GM19467 (cell line): Measurements from ENCODE around the gene CMPK2.
A peak's percentile ranks its signal among the peaks of the same experiment; 100 is the strongest.
"Not testable (repeated sequence)": the region's sequence is repeated elsewhere in the genome, so short reads cannot be mapped to it uniquely, and the experiment has no call there.

ENCODE experiments used
- ATAC-seq: cut with Tn5 transposase; IDR thresholded peaks from one replicate; pipeline ENCODE4 v1.9.1; 2021; ENCODE audit warnings: mild to moderate bottlenecking, moderate library complexity; ENCODE audit not compliant: unreplicated experiment

The CMPK2 gene

DNA sequence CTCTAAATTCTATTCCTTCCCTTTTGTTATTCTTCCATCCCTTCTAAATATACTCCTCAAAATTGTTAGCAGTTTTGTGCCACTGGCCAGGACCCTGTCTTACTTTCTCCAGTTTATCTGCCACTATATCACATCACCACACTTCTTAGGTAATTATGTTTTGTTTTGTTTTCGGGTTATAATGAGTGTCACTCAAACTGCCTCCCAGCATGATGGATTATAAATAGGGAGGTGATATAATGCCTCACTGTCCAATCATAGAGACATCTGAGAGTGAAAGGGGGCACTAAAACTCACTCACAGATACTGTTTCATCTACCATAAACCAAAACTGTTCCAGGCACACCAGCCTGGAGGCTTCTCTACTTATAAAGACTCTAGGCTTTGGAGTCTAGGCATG lies 15.3 kb upstream of the CMPK2 start:
- ATAC-seq, result no peak

GRCh38 chr2:6880200-6880733 lies 14.6 kb upstream of the CMPK2 start:
- no peak for ATAC-seq

GRCh38 chr2:6879011-6879410 lies 13.3 kb upstream of the CMPK2 start:
- ATAC-seq, result no peak

- ATAC-seq, result no peak
Observed at GRCh38 chr2:6878549-6878948, 12.8 kb upstream of the CMPK2 start.

DNA sequence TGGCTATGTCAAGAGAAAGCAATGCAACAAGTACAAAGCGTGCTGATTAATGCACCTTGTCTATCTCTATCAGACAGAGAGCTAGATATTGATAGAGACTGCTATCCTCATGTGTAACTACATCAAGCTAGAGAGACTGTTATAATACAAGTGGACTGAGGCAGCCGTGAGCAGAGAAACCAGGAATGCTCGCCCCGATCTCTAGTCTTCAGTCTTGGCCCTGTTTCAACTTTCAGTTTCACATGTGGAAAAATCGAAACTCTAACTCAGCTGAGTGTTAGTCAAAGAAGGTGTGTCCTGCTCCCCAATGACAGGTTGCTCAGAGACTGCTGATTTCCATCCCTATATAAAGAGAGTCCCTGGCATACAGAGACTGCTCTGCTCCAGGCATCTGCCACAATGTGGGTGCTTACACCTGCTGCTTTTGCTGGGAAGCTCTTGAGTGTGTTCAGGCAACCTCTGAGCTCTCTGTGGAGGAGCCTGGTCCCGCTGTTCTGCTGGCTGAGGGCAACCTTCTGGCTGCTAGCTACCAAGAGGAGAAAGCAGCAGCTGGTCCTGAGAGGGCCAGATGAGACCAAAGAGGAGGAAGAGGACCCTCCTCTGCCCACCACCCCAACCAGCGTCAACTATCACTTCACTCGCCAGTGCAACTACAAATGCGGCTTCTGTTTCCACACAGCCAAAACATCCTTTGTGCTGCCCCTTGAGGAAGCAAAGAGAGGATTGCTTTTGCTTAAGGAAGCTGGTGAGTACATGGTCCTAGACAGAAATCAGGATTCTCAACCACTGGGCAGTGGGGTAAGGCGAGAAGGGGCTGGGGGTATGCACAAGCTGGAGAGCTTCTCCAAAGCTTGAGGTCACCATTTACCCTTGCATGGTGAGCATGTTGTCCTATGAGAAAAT lies 11.9 kb upstream of the CMPK2 start, which contains the start of gene RSAD2:
Gene RSAD2, plus strand, starts transcription at position 376 of the 903 bp plus-strand sequence. Its CDS starts 24 bp downstream, at position 400.
- peak; percentile 86 for ATAC-seq

GRCh38 chr2:6876309-6876708 lies 10.6 kb upstream of the CMPK2 start:
- ATAC-seq, result no peak

GRCh38 chr2:6874032-6874431 lies 8.3 kb upstream of the CMPK2 start:
- ATAC-seq, result no peak

DNA sequence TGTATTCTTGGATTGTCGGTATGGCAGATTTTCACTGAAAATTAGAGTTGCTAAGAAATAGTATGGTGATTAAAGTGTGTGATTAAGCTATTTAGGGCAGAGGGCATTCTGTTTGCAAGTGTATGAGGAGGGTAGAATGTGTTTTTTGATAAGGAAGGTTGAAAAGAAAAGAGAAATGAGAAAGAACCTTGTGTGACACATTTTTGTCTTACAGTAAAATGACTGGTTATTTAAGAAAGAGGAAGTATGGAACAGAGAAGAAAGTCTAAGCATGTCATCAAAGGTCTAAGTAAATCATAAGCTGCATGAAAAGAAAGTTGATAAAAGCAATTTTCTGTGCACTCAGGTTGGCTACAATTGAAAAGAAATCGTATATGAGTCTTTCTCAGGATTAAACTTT lies 6.7 kb upstream of the CMPK2 start:
- ATAC-seq, result no peak

DNA sequence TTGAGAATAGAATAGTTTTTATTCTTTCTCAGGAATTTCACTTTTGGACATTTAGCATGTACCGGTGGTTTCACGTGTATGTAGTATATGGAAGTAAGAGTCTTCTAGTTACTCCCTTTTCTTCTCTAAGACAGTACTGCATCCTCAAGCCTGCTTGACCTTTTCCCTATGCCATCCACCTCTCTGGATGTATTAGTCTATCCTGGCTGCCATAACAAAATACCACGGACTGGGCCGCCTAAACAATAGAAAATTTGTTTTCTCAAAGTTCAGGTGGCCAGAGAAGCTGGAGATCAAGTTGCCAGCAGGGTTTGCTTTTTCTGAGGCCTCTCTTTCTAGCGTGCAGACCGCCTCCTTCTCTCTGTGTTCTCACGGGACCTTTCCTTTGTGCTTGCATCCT lies 1.3 kb upstream of the CMPK2 start:
- ATAC-seq, result no peak

- peak; percentile 40 for ATAC-seq
Observed at GRCh38 chr2:6866275-6866671, 566 bp upstream of the CMPK2 start.

DNA sequence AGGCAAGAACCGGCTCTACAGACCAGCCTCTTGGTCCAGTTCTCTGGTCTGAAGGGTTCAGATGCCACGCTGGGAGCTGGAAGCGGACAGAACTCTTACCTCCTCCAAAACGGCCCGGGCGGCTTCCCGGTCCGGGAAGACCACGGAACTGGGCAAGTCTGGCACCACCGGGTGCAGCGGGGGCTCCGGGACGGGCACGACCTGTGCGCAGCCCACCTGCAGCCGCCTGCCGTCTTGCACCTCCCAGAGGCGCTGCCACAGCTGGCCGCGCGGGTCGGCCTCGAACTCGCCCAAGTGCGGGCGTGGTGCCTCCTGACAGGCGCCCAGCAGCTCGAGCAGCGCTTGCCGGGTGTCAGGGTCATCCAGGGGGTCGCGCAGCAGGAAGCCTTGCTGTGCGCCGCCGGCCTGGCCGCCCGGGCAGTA lies 773 bp downstream of the CMPK2 start:
- peak; percentile 28 for ATAC-seq

DNA sequence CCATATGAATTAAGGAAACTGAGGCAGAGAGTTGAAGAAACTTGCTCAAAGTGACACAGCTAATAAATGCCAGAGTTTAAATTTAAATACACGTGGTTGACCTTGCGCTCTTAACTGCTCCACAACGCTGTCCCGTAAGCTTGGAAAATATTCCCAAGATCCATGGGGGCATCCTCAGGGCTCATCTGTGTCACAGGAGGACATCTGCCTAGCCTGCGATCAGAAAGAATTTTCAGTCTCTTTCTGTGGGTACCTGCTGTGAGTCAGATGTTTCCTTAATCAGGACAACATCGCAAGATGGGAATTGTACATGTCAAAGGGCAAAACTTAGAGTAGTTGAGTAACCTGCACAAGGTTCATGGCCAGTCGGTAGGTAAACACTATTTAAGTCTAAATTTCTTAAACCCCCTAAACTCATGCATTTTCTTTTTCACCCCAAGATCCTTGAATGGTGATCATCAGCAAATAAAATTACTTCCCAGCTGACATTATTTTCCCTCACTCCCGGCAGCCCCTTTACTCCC lies 1.4 kb downstream of the CMPK2 start:
- no peak for ATAC-seq

- ATAC-seq, result no peak
Observed at GRCh38 chr2:6863792-6864191, 1.9 kb downstream of the CMPK2 start.

DNA sequence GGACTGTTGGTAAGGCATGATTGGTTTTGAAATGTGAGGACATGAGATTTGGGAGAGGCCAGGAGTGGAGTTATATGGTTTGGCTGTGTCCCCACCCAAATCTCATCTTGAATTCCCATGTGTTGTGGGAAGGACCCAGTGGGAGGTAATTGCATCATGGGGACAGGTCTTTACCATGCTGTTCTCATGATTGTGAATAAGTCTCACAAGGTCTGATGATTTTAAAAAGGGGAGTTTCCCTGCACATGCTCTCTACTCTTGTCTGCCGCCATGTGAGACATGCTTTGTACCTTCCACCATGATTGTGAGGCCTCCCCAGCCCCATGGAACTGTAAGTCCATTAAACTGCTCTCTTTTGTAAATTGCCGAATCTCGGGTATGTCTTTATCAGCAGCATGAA lies 5.4 kb downstream of the CMPK2 start:
- no peak for ATAC-seq

DNA sequence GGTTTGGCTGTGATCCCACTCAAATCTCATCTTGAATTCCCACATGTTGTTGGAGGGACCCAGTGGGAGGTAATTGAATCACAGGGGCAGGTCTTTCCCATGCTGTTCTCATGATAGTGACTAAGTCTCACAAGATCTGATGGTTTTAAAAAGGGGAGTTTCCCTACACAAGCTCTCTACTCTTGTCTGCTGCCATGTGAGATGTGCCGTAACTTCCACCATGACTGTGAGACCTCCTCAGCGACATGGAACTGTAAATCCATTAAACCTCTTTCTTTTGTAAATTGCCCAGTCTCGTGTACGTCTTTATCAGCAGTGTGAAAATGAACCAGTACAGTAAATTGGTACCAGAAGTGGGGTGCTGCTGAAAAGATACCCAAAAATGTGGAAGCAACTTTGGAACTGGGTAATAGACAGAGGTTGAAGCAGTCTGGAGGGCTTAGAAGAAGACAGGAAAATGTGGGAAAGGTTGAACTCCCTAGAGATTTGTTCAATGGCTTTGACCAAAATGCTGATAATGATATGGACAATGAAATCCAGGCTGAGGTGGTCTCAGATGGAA lies 7.2 kb downstream of the CMPK2 start:
- not testable (repeated sequence) for ATAC-seq

- ATAC-seq, result no peak
Observed at GRCh38 chr2:6856548-6856920, 9.2 kb downstream of the CMPK2 start.

DNA sequence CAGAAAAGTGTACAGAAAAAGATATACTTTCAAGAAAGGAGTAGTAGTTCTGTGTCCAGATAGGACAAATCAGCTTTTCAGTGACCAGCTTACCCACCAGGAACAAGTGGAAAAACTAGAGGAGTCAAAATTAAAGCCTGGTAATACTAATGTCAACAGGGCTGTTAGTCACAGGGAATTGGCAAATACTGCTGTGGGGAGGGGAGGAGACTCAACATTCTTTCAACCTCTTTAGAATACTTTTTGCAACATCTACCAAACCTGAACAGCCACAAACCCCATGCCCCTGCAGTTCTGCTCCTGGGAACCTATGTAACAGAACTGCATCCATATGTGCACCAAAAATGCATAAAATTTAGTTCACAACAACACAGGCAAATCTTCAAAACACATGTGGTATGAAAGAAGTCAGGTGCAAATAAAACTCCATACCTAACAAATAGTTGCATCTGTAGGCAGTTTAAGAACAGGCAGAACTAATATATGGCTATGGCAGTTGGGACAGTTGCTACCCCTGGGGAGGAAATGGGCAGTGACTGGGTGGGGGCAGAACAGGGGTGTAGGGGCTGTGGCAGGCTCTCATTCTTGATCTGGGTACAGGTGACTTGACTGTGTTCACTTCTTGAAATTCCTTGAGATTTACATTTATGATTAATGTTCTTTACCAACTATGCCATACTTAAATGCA lies 9.7 kb downstream of the CMPK2 start:
- no peak for ATAC-seq

GRCh38 chr2:6854416-6854815 lies 11.3 kb downstream of the CMPK2 start:
- ATAC-seq, result no peak

DNA sequence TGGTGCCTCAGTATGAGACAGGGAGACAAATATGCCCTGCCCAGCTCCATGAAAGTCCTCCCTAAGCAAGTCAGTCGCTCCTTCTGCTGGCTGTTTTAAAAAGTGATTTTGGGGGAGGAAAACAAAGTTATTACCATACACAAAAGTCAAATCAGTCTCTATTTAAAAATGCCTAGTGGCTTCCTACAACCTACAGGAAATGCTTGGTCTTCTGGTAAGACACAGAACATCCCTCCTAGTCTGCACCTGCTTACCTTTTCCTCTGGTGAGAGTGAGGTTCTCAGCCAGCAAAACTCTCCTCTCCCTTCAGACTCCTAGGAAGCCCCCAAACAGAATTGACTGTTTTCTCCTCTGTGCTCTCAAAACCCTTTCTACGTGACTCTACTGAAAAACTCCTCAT lies 13.5 kb downstream of the CMPK2 start:
- no peak for ATAC-seq

- no peak for ATAC-seq
Observed at GRCh38 chr2:6846967-6847681, 18.6 kb downstream of the CMPK2 start.

DNA sequence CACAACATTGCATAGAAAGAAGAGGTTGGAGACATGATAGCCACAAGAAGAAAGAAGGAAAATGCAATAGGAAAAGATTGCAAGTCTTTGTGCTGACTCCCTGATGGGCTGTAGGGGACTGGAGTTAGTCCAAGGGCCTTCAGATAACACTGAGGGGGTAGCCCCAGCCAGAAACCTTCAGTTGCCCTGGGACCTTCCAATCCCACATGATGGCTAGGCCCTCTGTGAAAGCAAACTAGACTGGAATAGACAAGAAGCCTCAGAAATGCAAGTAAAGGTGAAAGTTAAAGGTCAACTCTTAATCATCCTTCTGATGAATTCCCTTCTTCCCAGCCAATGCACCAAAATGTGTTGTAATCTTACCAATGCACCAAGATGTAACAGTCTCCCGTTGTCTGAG lies 19.2 kb downstream of the CMPK2 start:
- no peak for ATAC-seq
